Right lobe of liver (tissue), 6 donors: ENCODE results near the gene PPP2R5B. TPM values are rescaled to one million over a fixed set of nuclear protein-coding genes. Genes with fewer than 3 reads are reported as not detected.
A peak's percentile ranks its signal among the peaks of the same experiment; 100 is the strongest.

Experiments used
- ATAC-seq, 4 donors: fragments of 200-7000 bp; cut with Tn5 transposase; one replicate each; pipeline ENCODE4 v1.9.1; 2020; ENCODE audit warnings: mild to moderate bottlenecking in 4 of 4, moderate library complexity in 4 of 4
- DNase-seq, 3 donors: peaks; one replicate each; pipeline ENCODE4 v3.0.0-alpha.2; 2020
- H3K27ac ChIP-seq, 3 donors: fragments of 200-600 bp; one replicate each; pipeline ENCODE4 v1.8.0; 2022
- H3K27me3 ChIP-seq, 2 donors: fragments of 200-600 bp; one replicate each; pipeline ENCODE4 v1.8.0; 2022
- H3K36me3 ChIP-seq, 4 donors: fragments of 200-600 bp; sonication (generic) in 1 of 4; one replicate each; pipeline versions ENCODE4 v1.5.1 to v1.8.0; 2017 to 2022; ENCODE audit warnings: control low read depth in 1 of 4
- H3K4me1 ChIP-seq, 4 donors: fragments of 200-600 bp; sonication (generic) in 1 of 4; one replicate each; pipeline versions ENCODE4 v1.5.1 to v1.8.0; 2017 to 2022; ENCODE audit warnings: control low read depth in 1 of 4
- H3K4me3 ChIP-seq, 3 donors: fragments of 200-600 bp; one replicate each; pipeline ENCODE4 v1.8.0; 2022
- H3K9me3 ChIP-seq, 4 donors: fragments of 200-600 bp; sonication (generic) in 1 of 4; one replicate each; pipeline versions ENCODE4 v1.5.1 to v1.8.0; 2017 to 2022; ENCODE audit warnings: control low read depth in 1 of 4
- CTCF ChIP-seq, 4 donors: fragments of 200-600 bp in 3 of 4; fragments of 450-650 bp in 1 of 4; IDR thresholded peaks; one replicate each; pipeline versions ENCODE4 v1.5.1 to v1.8.0; 2016 to 2022; ENCODE audit warnings: antibody characterized with exemption in 4 of 4, mild to moderate bottlenecking in 2 of 4
- POLR2A ChIP-seq: fragments of 450-650 bp; IDR thresholded peaks from one replicate; pipeline ENCODE4 v1.6.1; 2017; ENCODE audit warnings: antibody characterized with exemption, mild to moderate bottlenecking
- WGBS: methylation state at CpG from one replicate; pipeline ENCODE4 v1.1.6; 2018; ENCODE audit warnings: low coverage, low lambda C conversion rate; ENCODE audit not compliant: insufficient coverage; ENCODE audit errors: missing lambda C conversion rate; 5-methylcytosine and 5-hydroxymethylcytosine counted together
- intact Hi-C, 2 donors: fragments of 100-400 bp; cut with DNase I; formaldehyde crosslinking; loops; one replicate each; pipeline versions ENCODE4 v1.11.2 to v1.14.1; 2022
- total RNA-seq, 6 experiments: library from RNA; depleted of rRNA in 2 of 6; stranded (reverse); fragments of >200 nt in 2 of 6; fragmentation: NEBNext Ultra II Directional in 3 of 6; extraction: Animal tissue kit (Norgen Biotek cat#: 25700) in 3 of 6; gene quantifications; one replicate each; pipeline versions ENCODE4 v1.1.0 to v1.2.4, GENCODE V29; 2016 to 2023
- donor health status: DM: no; HTN: yes; CAD: no.
- donor health status: DM: no; HTN: no; CAD: no.
- donor health status: DM: no; HTN: no; CAD: no.
- donor health status: DM: no; HTN: yes; CAD: no.
- donor health status: DM: no; HTN: yes; CAD: no.

Gene PPP2R5B
- total RNA-seq, 6 experiments from 2014 or later, result 6.8 to 12.6 (median 8.9) TPM

GRCh38 chr11:64880240-64881001 is 44.1 kb upstream of the PPP2R5B start:
- H3K36me3 ChIP-seq, result no peaks in the 10 kb centered on the region
- H3K9me3 ChIP-seq, result no peaks in the 10 kb centered on the region
- WGBS, result 31% methylated on average over 5 of the region's 14 CpGs
- H3K27ac ChIP-seq, result peak overlapping the region in 1 of 3 donors; percentile 29
- H3K4me3 ChIP-seq, result no peak overlapping the region
- H3K4me1 ChIP-seq, result peaks cover 0 to 28% (median 8%) of the 10 kb centered on the region in 4 donors
- ATAC-seq (no peak), DNase-seq (no peak)
- TF ChIP-seq CTCF (IDR thresholded peaks at IDR 0.05), result no peak
- TF ChIP-seq POLR2A, result no peak
- intact Hi-C loops, result no loop called here
- H3K27me3 ChIP-seq, result no peaks in the 10 kb centered on the region

DNA sequence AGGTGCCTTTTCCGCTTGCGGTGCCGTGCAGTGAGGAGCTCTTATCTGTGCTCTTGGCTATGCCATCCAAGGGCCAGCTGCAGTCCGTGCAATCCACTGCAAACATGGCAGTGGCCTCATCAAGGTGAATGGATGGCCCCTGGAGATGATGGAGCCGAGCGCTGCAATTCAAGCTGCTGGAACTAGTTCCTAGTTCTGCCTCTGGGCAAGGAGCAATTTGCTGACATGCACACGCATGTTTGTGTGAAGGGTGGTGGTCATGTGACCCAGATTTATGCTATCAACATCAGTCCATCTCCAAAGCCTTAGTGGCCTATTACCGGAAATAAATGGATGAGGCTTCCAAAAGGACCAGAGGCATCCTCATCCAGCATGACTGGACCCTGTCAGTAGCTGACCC is 43.0 kb upstream of the PPP2R5B start:
- 96% methylated on average over 4 of the region's 8 CpGs for WGBS
- intact Hi-C loops, result no loop called here
- no peak for TF ChIP-seq POLR2A
- Histone ChIP-seq H3K9me3 (no peaks in the 10 kb centered on the region), H3K4me1 (peaks cover 0 to 28% (median 3%) of the 10 kb centered on the region in 4 donors), H3K27ac (no peak overlapping the region), H3K4me3 (no peak overlapping the region), H3K36me3 (no peaks in the 10 kb centered on the region), H3K27me3 (no peaks in the 10 kb centered on the region)
- ATAC-seq (no peak), DNase-seq (no peak)

GRCh38 chr11:64882243-64882642 is 42.2 kb upstream of the PPP2R5B start:
- Histone ChIP-seq H3K9me3 (no peaks in the 10 kb centered on the region), H3K4me1 (peaks cover 0 to 20% (median 0%) of the 10 kb centered on the region in 4 donors), H3K27me3 (no peaks in the 10 kb centered on the region), H3K4me3 (no peak overlapping the region), H3K36me3 (no peaks in the 10 kb centered on the region), H3K27ac (no peak overlapping the region)
- no peak for ATAC-seq
- TF ChIP-seq CTCF (IDR thresholded peaks at IDR 0.05), result no peak
- TF ChIP-seq POLR2A, result no peak
- intact Hi-C loops, result no loop called here
- DNase-seq, result no peak
- 77% methylated on average over 5 of the region's 5 CpGs for WGBS

GRCh38 chr11:64883575-64883974 is 40.9 kb upstream of the PPP2R5B start:
- no CpG with 5 or more reads among the region's 5 CpGs for WGBS
- ATAC-seq (no peak), DNase-seq (no peak)
- H3K27me3 ChIP-seq, result no peaks in the 10 kb centered on the region
- no peak for TF ChIP-seq POLR2A
- no peak for TF ChIP-seq CTCF (IDR thresholded peaks at IDR 0.05)
- H3K4me1 ChIP-seq, result peaks cover 0 to 30% (median 3%) of the 10 kb centered on the region in 4 donors
- H3K36me3 ChIP-seq, result no peaks in the 10 kb centered on the region
- no peaks in the 10 kb centered on the region for H3K9me3 ChIP-seq
- intact Hi-C loops, result no loop called here
- no peak overlapping the region for H3K27ac ChIP-seq
- no peak overlapping the region for H3K4me3 ChIP-seq

- WGBS, result 84% methylated on average over 7 of the region's 8 CpGs
- peaks cover 0 to 32% (median 3%) of the 10 kb centered on the region in 4 donors for H3K4me1 ChIP-seq
These were observed 40.5 kb upstream of the PPP2R5B start for GRCh38 chr11:64884019-64884418.

More at GRCh38 chr11:64884019-64884418, 40.5 kb upstream of the PPP2R5B start:
- ATAC-seq (no peak), DNase-seq (no peak)
- H3K27ac ChIP-seq, result no peak overlapping the region
- no peaks in the 10 kb centered on the region for H3K36me3 ChIP-seq
- no peaks in the 10 kb centered on the region for H3K9me3 ChIP-seq
- H3K27me3 ChIP-seq, result no peaks in the 10 kb centered on the region
- intact Hi-C loops, result no loop called here
- no peak overlapping the region for H3K4me3 ChIP-seq
- no peak for TF ChIP-seq CTCF (IDR thresholded peaks at IDR 0.05)
- no peak for TF ChIP-seq POLR2A
